WERI-Rb-1 (cell line): ENCODE data around the gene RAB40B.

Experiments
- DNase-seq: peaks from one replicate; pipeline ENCODE4 v3.0.0-alpha.2; 2020
- H3K27ac ChIP-seq: fragments of 250-450 bp; sonication (Bioruptor Pico); 2 replicates; pipeline ENCODE4 v1.5.1; 2020; ENCODE audit warnings: mild to moderate bottlenecking, moderate library complexity
- H3K27me3 ChIP-seq: fragments of 250-450 bp; sonication (Bioruptor Pico); 2 replicates; pipeline ENCODE4 v1.5.1; 2021; ENCODE audit warnings: mild to moderate bottlenecking, low read depth, moderate library complexity; ENCODE audit not compliant: insufficient read depth, severe bottlenecking
- H3K36me3 ChIP-seq: fragments of 250-450 bp; sonication (Bioruptor Pico); 2 replicates; pipeline ENCODE4 v1.5.1; 2020; ENCODE audit warnings: mild to moderate bottlenecking, moderate library complexity
- H3K4me3 ChIP-seq: 2 replicates; pipeline ENCODE4 v1.5.1; 2011; ENCODE audit warnings: low read depth, mild to moderate bottlenecking, control low read depth, low read length
- H3K9me3 ChIP-seq: fragments of 250-450 bp; sonication (Bioruptor Pico); 2 replicates; pipeline ENCODE4 v1.5.1; 2021; ENCODE audit warnings: mild to moderate bottlenecking, moderate library complexity; ENCODE audit not compliant: severe bottlenecking
- CTCF ChIP-seq: IDR thresholded peaks from 2 replicates; pipeline ENCODE4 v1.5.1; 2011; ENCODE audit warnings: low read depth, mild to moderate bottlenecking, control low read depth, inconsistent platforms, low read length

The RAB40B gene

DNA sequence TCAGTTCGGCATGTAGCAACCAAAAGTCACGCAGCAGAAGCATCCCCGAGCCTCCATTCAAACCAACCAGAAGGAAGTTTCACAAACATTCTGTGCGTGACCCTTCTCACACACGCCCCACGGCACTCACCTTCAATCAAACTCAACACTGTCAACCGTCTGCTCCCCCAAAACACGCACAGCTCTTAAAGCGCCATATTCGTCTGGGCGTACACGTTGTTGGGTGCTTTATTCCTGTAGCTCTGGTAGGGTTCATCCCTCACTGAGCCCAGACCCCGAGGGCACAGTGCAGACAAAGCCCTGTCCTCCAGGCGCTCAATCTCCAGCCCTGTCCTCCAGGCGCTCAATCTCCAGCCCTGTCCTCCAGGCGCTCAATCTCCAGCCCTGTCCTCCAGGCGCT, 2.2 kb downstream of the RAB40B start:
- Histone ChIP-seq H3K27me3 (peaks cover 7% of the 10 kb centered on the region), H3K9me3 (peaks cover 16% of the 10 kb centered on the region), H3K36me3 (peaks cover 15% of the 10 kb centered on the region), H3K4me3 (no peak overlapping the region), H3K27ac (no peak overlapping the region)
- TF ChIP-seq CTCF = no peak
- DNase-seq = no peak

DNA sequence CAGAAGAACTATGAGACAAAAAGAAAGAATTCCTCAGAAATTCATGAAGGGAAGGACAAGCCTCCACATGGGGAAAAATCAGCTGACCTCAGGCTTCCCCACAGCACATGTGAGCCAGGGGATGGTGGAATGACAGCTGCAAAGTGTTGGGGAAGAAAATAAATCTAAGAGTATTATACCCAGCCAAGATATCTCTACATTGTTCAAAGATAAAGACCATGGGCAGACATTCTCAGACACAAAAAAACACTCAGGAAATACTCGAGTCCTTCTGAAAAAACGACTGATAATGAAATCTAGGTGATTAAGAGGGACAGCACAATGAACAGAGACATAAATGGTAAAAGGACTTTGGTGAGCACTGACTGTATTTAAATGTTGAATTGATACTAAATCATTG, 3.9 kb downstream of the RAB40B start:
- no peak for DNase-seq
- Histone ChIP-seq H3K4me3 (no peak overlapping the region), H3K36me3 (peaks cover 19% of the 10 kb centered on the region), H3K9me3 (peaks cover 16% of the 10 kb centered on the region), H3K27me3 (peaks cover 7% of the 10 kb centered on the region), H3K27ac (no peak overlapping the region)
- no peak for TF ChIP-seq CTCF

DNA sequence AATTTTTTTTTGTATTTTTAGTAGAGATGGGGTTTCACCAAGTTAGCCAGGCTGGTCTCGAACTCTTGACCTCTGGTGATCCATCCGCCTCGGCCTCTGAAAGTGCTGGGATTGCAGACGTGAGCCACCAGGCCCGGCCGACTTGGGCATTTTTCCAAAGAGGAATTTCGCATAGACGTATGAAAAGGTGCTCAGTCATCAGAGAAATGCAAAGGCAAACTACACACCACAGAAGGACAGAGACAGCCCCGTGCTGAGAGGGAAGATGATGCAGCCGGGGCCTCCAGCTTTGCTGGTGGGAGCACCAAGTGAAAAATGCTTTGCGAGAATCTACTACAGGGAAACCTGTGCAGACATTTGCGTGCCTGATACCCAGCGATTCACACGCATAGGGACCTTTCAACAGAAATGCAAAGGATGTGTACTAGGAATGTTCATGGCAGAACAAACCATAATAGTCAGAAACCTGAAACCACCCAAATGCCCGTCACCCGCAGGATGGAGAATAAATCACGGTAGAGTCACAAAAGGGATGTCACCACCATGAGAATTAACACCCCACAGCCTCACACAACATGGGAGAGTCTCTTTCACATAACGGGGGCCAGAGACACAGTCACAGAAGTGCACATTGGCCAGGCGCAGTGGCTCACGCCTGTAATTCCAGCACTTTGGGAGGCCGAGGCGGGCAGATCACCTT, 5.2 kb downstream of the RAB40B start:
- no peak for DNase-seq
- H3K4me3 ChIP-seq = no peak overlapping the region
- H3K9me3 ChIP-seq = peaks cover 16% of the 10 kb centered on the region
- H3K36me3 ChIP-seq = peaks cover 19% of the 10 kb centered on the region
- no peak overlapping the region for H3K27ac ChIP-seq
- H3K27me3 ChIP-seq = peaks cover 7% of the 10 kb centered on the region
- no peak for TF ChIP-seq CTCF

- TF ChIP-seq CTCF = no peak
- Histone ChIP-seq H3K27ac (no peak overlapping the region), H3K9me3 (peaks cover 16% of the 10 kb centered on the region), H3K36me3 (peaks cover 19% of the 10 kb centered on the region), H3K27me3 (peaks cover 3% of the 10 kb centered on the region), H3K4me3 (no peak overlapping the region)
- no peak for DNase-seq
These were observed 6.2 kb downstream of the RAB40B start for GRCh38 chr17:82692268-82692667.

- Histone ChIP-seq H3K36me3 (peaks cover 19% of the 10 kb centered on the region), H3K27ac (no peak overlapping the region), H3K9me3 (peaks cover 16% of the 10 kb centered on the region), H3K4me3 (no peak overlapping the region), H3K27me3 (no peaks in the 10 kb centered on the region)
- no peak for TF ChIP-seq CTCF
- DNase-seq = no peak
These were observed 6.8 kb downstream of the RAB40B start for GRCh38 chr17:82691714-82692113.
